Esophagus squamous epithelium (tissue), 4 donors: ENCODE data around the gene ARID2.

Experiments used
- CTCF ChIP-seq, 6 experiments: fragments of 450-650 bp in 4 of 6; fragments of 200-600 bp in 2 of 6; sonication (generic) in 2 of 6; IDR thresholded peaks; one replicate each; pipeline ENCODE4 v1.5.1; 2016 to 2019; ENCODE audit warnings: antibody characterized with exemption in 6 of 6, mild to moderate bottlenecking in 4 of 6, moderate library complexity in 4 of 6
- POLR2A ChIP-seq, 4 donors: fragments of 450-650 bp; IDR thresholded peaks; one replicate each; pipeline ENCODE4 v1.6.1; 2017; ENCODE audit warnings: antibody characterized with exemption in 4 of 4, mild to moderate bottlenecking in 4 of 4, moderate library complexity in 3 of 4

GRCh38 chr12:45863332-45863731 lies 133.8 kb downstream of the ARID2 start:
- TF ChIP-seq CTCF (IDR thresholded peaks at IDR 0.05) (no peak), POLR2A (IDR thresholded peaks at IDR 0.05) (no peak)
